Mesendoderm (in vitro differentiated cells): Measurements from ENCODE around the gene ALDH1L2.

Experiments
- DNase-seq: peaks from one replicate; pipeline ENCODE4 v3.0.0; 2013
- H2AK5ac ChIP-seq: 2 replicates; pipeline ENCODE4 v1.6.1; 2013; ENCODE audit warnings: low read length, inconsistent platforms
- H2BK120ac ChIP-seq: 2 replicates; pipeline ENCODE4 v1.6.1; 2013; ENCODE audit warnings: low read depth, mild to moderate bottlenecking, low read length, moderate library complexity, mixed read lengths
- H2BK15ac ChIP-seq: replicated peaks from 2 replicates; pipeline ENCODE4 v1.6.1; 2013; ENCODE audit warnings: low read depth, mild to moderate bottlenecking, moderate library complexity
- H2BK5ac ChIP-seq: 2 replicates; pipeline ENCODE4 v1.6.1; 2013; ENCODE audit warnings: low read length, inconsistent platforms
- H3K18ac ChIP-seq: 2 replicates; pipeline ENCODE4 v1.6.1; 2013; ENCODE audit warnings: mild to moderate bottlenecking, low read length, mixed read lengths
- H3K23ac ChIP-seq: one replicate; pipeline ENCODE4 v1.6.1; 2013; ENCODE audit warnings: low read length
- H3K27ac ChIP-seq: 2 replicates; pipeline ENCODE4 v1.5.1; 2013; ENCODE audit warnings: low read depth, mild to moderate bottlenecking, inconsistent platforms, low read length, moderate library complexity
- H3K27me3 ChIP-seq: 2 replicates; pipeline ENCODE4 v1.6.1; 2013; ENCODE audit warnings: low read length, control low read depth, mild to moderate bottlenecking, inconsistent platforms; ENCODE audit not compliant: insufficient read depth, poor library complexity
- H3K36me3 ChIP-seq: 2 replicates; pipeline ENCODE4 v1.6.1; 2013; ENCODE audit warnings: low read length, inconsistent platforms; ENCODE audit not compliant: control insufficient read depth, insufficient read depth
- H3K4ac ChIP-seq: one replicate; pipeline ENCODE4 v1.6.1; 2013; ENCODE audit warnings: low read depth, mild to moderate bottlenecking, low read length, moderate library complexity
- H3K4me1 ChIP-seq: 2 replicates; pipeline ENCODE4 v1.6.1; 2013; ENCODE audit warnings: low read depth, low read length, inconsistent platforms; ENCODE audit not compliant: control insufficient read depth
- H3K4me2 ChIP-seq: 2 replicates; pipeline ENCODE4 v1.6.1; 2013; ENCODE audit warnings: low read length
- H3K4me3 ChIP-seq: 2 replicates; pipeline ENCODE4 v1.5.1; 2013; ENCODE audit warnings: mild to moderate bottlenecking, low read length
- H3K56ac ChIP-seq: one replicate; pipeline ENCODE4 v1.6.1; 2013; ENCODE audit warnings: low read length
- H3K79me1 ChIP-seq: 2 replicates; pipeline ENCODE4 v1.6.1; 2013; ENCODE audit warnings: low read length, inconsistent platforms
- H3K79me2 ChIP-seq: 2 replicates; pipeline ENCODE4 v1.6.1; 2013; ENCODE audit warnings: mild to moderate bottlenecking, low read length; ENCODE audit not compliant: control insufficient read depth, insufficient read depth
- H3K9ac ChIP-seq: 2 replicates; pipeline ENCODE4 v1.6.1; 2013; ENCODE audit warnings: low read length, inconsistent platforms
- H4K5ac ChIP-seq: one replicate; pipeline ENCODE4 v1.6.1; 2013; ENCODE audit warnings: low read length
- H4K8ac ChIP-seq: one replicate; pipeline ENCODE4 v1.6.1; 2013; ENCODE audit warnings: low read depth, mild to moderate bottlenecking, control low read depth, low read length, moderate library complexity
- WGBS: extraction: QIAGEN DNeasy Blood & Tissue Kit; methylation state at CpG from one replicate; pipeline ENCODE4 v1.1.7; 2013; ENCODE audit warnings: low lambda C conversion rate, missing lambda C conversion rate; ENCODE audit not compliant: insufficient coverage; ENCODE audit errors: extremely low coverage; 5-methylcytosine and 5-hydroxymethylcytosine counted together

The ALDH1L2 gene

GRCh38 chr12:105078712-105079570, 5.3 kb downstream of the ALDH1L2 start:
- Histone ChIP-seq H2BK120ac (no peak overlapping the region), H2BK15ac (no peak overlapping the region), H3K56ac (no peak overlapping the region), H2BK5ac (no peak overlapping the region), H3K4me3 (no peak overlapping the region), H3K4me2 (no peak overlapping the region), H3K9ac (no peak overlapping the region), H3K36me3 (no peaks in the 10 kb centered on the region), H3K27me3 (no peaks in the 10 kb centered on the region), H2AK5ac (no peak overlapping the region), H4K5ac (no peak overlapping the region), H4K8ac (no peak overlapping the region), H3K79me1 (no peaks in the 10 kb centered on the region), H3K4me1 (no peaks in the 10 kb centered on the region), H3K4ac (no peak overlapping the region), H3K18ac (no peak overlapping the region), H3K27ac (no peak overlapping the region), H3K79me2 (no peaks in the 10 kb centered on the region), H3K23ac (no peak overlapping the region)
- WGBS, result no CpG with 5 or more reads among the region's 11 CpGs
- no peak for DNase-seq

- H3K4me1 ChIP-seq, result no peaks in the 10 kb centered on the region
- no peak overlapping the region for H3K27ac ChIP-seq
These were observed 6.8 kb downstream of the ALDH1L2 start for GRCh38 chr12:105077435-105077834.

GRCh38 chr12:105076913-105077312, 7.3 kb downstream of the ALDH1L2 start:
- Histone ChIP-seq H3K4ac (no peak overlapping the region), H2BK120ac (no peak overlapping the region), H2BK15ac (no peak overlapping the region), H4K8ac (no peak overlapping the region), H3K79me2 (no peaks in the 10 kb centered on the region), H3K4me2 (no peak overlapping the region), H2BK5ac (no peak overlapping the region), H4K5ac (no peak overlapping the region), H3K4me3 (no peak overlapping the region), H3K27ac (no peak overlapping the region), H3K79me1 (no peaks in the 10 kb centered on the region), H3K56ac (no peak overlapping the region), H3K23ac (no peak overlapping the region), H3K36me3 (no peaks in the 10 kb centered on the region), H2AK5ac (no peak overlapping the region), H3K27me3 (no peaks in the 10 kb centered on the region), H3K9ac (no peak overlapping the region), H3K4me1 (no peaks in the 10 kb centered on the region), H3K18ac (no peak overlapping the region)
- DNase-seq, result no peak
- WGBS, result no CpG with 5 or more reads among the region's 3 CpGs

More at GRCh38 chr12:105077435-105077834, 6.8 kb downstream of the ALDH1L2 start:
- no peak for DNase-seq
- no peak overlapping the region for H3K4me2 ChIP-seq
- no peak overlapping the region for H4K5ac ChIP-seq
- no peaks in the 10 kb centered on the region for H3K79me1 ChIP-seq
- no peak overlapping the region for H3K18ac ChIP-seq
- no peak overlapping the region for H2BK15ac ChIP-seq
- no peak overlapping the region for H3K4me3 ChIP-seq
- no peak overlapping the region for H2BK5ac ChIP-seq
- no peaks in the 10 kb centered on the region for H3K36me3 ChIP-seq
- no peak overlapping the region for H2AK5ac ChIP-seq
- no peak overlapping the region for H3K4ac ChIP-seq
- no peak overlapping the region for H3K23ac ChIP-seq
- H4K8ac ChIP-seq, result no peak overlapping the region
- no peak overlapping the region for H3K9ac ChIP-seq
- no peak overlapping the region for H3K56ac ChIP-seq
- no peaks in the 10 kb centered on the region for H3K27me3 ChIP-seq
- no peak overlapping the region for H2BK120ac ChIP-seq
- WGBS, result no CpG with 5 or more reads among the region's 7 CpGs
- H3K79me2 ChIP-seq, result no peaks in the 10 kb centered on the region

GRCh38 chr12:105076098-105076497, 8.2 kb downstream of the ALDH1L2 start:
- no peak overlapping the region for H3K27ac ChIP-seq
- no peaks in the 10 kb centered on the region for H3K36me3 ChIP-seq
- H4K5ac ChIP-seq, result no peak overlapping the region
- H3K56ac ChIP-seq, result no peak overlapping the region
- no peak overlapping the region for H3K18ac ChIP-seq
- H3K79me1 ChIP-seq, result no peaks in the 10 kb centered on the region
- no peak overlapping the region for H4K8ac ChIP-seq
- no CpG with 5 or more reads among the region's 1 CpG for WGBS
- no peak overlapping the region for H2BK120ac ChIP-seq
- no peak overlapping the region for H3K23ac ChIP-seq
- H3K4me3 ChIP-seq, result no peak overlapping the region
- no peak overlapping the region for H3K4me2 ChIP-seq
- no peaks in the 10 kb centered on the region for H3K4me1 ChIP-seq
- H2BK5ac ChIP-seq, result no peak overlapping the region
- no peaks in the 10 kb centered on the region for H3K27me3 ChIP-seq
- DNase-seq, result no peak
- H3K4ac ChIP-seq, result no peak overlapping the region
- no peak overlapping the region for H2BK15ac ChIP-seq
- no peak overlapping the region for H2AK5ac ChIP-seq
- H3K79me2 ChIP-seq, result no peaks in the 10 kb centered on the region
- no peak overlapping the region for H3K9ac ChIP-seq

- Histone ChIP-seq H3K36me3 (no peaks in the 10 kb centered on the region), H3K9ac (no peak overlapping the region), H2BK120ac (no peak overlapping the region), H3K56ac (no peak overlapping the region), H3K79me2 (no peaks in the 10 kb centered on the region), H2BK15ac (no peak overlapping the region), H3K4me1 (no peaks in the 10 kb centered on the region), H4K8ac (no peak overlapping the region), H3K79me1 (no peaks in the 10 kb centered on the region), H2BK5ac (no peak overlapping the region), H3K4ac (no peak overlapping the region), H3K18ac (no peak overlapping the region), H2AK5ac (no peak overlapping the region), H3K23ac (no peak overlapping the region), H4K5ac (no peak overlapping the region), H3K27me3 (no peaks in the 10 kb centered on the region), H3K27ac (no peak overlapping the region), H3K4me3 (no peak overlapping the region), H3K4me2 (no peak overlapping the region)
- DNase-seq, result no peak
- WGBS, result no CpG with 5 or more reads among the region's 6 CpGs
These were observed 11.3 kb downstream of the ALDH1L2 start for GRCh38 chr12:105072888-105073488.
